PFSK-1 (cell line): ENCODE data around the gene PTPRN2.

ENCODE experiments used
- FOXP2 ChIP-seq: optimal IDR thresholded peaks from 2 replicates; pipeline ENCODE3; 2011; ENCODE audit warnings: borderline replicate concordance, control low read depth, inconsistent platforms; ENCODE audit not compliant: insufficient read depth; ENCODE audit errors: extremely low read length, extremely low read depth
- POLR2AphosphoS5 ChIP-seq: IDR thresholded peaks from 2 replicates; pipeline ENCODE4 v1.6.1; 2012; ENCODE audit warnings: low read depth, mild to moderate bottlenecking, control low read depth, low read length, moderate library complexity
- SIN3A ChIP-seq: IDR thresholded peaks from 2 replicates; pipeline ENCODE4 v1.6.1; 2012; ENCODE audit warnings: mild to moderate bottlenecking, low read length, moderate library complexity, borderline replicate concordance; ENCODE audit not compliant: insufficient read depth
- TAF1 ChIP-seq: IDR thresholded peaks from 2 replicates; pipeline ENCODE4 v1.6.1; 2012; ENCODE audit warnings: low read length, control low read depth, borderline replicate concordance; ENCODE audit not compliant: insufficient read depth
- TF ChIP-seq, protein P1 (sequence below), 2 experiments: IDR thresholded peaks; 2 replicates each; pipeline versions ENCODE4 v1.6.1 to v1.8.0; 2011 to 2012; ENCODE audit warnings: low read depth in 2 of 2, low read length in 2 of 2, control low read depth in 1 of 2, inconsistent platforms in 1 of 2, mild to moderate bottlenecking in 1 of 2, moderate library complexity in 1 of 2; ENCODE audit not compliant: insufficient read depth in 1 of 2

The PTPRN2 gene

DNA sequence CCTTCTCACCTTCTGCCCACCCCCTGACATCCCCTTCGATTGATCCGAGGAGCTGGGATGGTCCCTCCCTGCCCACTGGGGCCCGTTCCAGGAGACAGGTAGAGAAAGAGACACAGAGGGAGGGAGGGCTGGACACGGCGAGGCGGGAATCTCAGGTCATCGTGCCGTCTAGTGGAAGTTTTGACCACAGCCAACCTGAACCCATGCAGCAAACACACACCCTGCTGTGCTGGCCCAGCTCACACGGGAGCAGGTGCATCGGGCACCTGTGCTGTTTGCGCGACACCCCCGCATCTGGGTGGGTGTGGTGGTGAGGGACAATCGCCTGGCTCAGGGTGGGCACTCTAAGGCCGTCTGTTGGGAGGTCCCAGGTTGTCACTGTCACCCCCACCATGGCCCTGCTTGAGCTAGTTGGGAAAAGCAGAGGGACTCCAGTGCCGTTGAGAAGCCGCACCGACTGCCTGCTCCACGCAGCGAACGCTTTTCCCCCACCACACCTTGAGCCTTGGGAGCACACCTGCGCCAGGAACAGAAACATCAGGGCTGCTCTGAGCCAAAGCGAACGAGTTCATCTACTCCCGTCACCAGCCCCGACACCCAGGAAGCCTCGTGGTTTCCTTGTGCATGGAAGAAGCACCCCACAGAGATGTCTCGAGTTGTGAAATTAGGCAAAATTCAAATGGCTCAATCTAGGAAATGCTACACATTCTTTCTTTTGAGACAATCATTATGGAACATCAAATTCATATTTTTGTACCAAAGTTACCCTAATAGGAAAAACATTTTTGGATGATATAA lies 965.0 kb downstream of the PTPRN2 start:
- no peak for TF ChIP-seq POLR2AphosphoS5
- TF ChIP-seq TAF1: no peak
- no peak for TF ChIP-seq FOXP2
- no peak for TF ChIP-seq SIN3A
- TF ChIP-seq, protein P1, sequence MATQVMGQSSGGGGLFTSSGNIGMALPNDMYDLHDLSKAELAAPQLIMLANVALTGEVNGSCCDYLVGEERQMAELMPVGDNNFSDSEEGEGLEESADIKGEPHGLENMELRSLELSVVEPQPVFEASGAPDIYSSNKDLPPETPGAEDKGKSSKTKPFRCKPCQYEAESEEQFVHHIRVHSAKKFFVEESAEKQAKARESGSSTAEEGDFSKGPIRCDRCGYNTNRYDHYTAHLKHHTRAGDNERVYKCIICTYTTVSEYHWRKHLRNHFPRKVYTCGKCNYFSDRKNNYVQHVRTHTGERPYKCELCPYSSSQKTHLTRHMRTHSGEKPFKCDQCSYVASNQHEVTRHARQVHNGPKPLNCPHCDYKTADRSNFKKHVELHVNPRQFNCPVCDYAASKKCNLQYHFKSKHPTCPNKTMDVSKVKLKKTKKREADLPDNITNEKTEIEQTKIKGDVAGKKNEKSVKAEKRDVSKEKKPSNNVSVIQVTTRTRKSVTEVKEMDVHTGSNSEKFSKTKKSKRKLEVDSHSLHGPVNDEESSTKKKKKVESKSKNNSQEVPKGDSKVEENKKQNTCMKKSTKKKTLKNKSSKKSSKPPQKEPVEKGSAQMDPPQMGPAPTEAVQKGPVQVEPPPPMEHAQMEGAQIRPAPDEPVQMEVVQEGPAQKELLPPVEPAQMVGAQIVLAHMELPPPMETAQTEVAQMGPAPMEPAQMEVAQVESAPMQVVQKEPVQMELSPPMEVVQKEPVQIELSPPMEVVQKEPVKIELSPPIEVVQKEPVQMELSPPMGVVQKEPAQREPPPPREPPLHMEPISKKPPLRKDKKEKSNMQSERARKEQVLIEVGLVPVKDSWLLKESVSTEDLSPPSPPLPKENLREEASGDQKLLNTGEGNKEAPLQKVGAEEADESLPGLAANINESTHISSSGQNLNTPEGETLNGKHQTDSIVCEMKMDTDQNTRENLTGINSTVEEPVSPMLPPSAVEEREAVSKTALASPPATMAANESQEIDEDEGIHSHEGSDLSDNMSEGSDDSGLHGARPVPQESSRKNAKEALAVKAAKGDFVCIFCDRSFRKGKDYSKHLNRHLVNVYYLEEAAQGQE (IDR thresholded peaks at IDR 0.05; ENCODE audit: insufficient read depth in 1 of 2, low read depth in 2 of 2, low read length in 2 of 2): no peak

DNA sequence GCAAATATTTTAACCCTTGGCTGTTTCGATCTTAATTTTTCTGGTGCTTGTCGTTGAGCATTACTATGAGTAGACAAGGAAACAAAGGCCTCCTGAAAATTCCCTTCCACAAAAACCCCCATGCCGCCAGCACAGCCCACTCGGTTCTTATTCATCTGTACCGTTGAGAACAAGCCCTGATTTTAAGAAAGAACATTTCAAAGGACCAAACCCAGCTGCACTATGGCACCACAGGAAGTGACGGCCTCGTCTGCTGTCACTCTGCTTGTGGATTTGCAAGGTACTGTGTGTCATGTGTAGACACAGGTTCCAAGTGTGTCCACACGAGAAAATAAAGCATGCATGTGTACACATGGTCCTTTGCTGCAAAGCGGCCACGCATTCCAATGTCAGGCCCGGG lies 965.6 kb downstream of the PTPRN2 start:
- TF ChIP-seq FOXP2 (no peak), TAF1 (no peak), POLR2AphosphoS5 (no peak), SIN3A (no peak)
- TF ChIP-seq, protein P1 (IDR thresholded peaks at IDR 0.05; ENCODE audit: insufficient read depth in 1 of 2, low read depth in 2 of 2, low read length in 2 of 2): no peak

DNA sequence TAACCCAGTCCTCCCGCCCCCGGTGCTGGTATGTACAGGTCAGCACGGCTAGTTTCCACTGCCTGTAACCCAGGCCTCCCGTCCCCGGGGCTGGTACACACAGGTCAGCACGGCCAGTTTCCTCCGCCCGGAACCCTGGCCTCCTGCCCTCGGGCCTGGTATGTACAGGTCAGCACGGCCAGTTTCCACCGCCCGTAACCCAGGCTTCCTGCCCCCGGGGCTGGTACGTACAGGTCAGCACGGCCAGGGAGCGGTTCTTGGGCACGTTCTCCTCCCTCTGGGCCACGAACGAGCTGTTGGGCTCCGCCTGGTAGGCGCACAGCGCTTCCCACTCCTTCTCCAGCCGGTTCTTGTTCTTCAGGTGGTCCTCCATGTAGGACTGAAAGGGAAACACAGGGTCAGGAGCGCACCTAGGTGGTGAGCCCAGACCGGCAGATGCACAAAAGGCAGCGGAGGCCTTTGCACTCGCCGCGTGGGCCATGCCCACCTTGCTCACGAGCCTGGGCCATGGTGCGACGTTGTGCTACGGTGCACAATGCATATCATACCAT lies 966.4 kb downstream of the PTPRN2 start:
- TF ChIP-seq POLR2AphosphoS5 (no peak), FOXP2 (no peak), SIN3A (no peak), TAF1 (no peak)
- TF ChIP-seq, protein P1 (IDR thresholded peaks at IDR 0.05; ENCODE audit: insufficient read depth in 1 of 2, low read depth in 2 of 2, low read length in 2 of 2): no peak

DNA sequence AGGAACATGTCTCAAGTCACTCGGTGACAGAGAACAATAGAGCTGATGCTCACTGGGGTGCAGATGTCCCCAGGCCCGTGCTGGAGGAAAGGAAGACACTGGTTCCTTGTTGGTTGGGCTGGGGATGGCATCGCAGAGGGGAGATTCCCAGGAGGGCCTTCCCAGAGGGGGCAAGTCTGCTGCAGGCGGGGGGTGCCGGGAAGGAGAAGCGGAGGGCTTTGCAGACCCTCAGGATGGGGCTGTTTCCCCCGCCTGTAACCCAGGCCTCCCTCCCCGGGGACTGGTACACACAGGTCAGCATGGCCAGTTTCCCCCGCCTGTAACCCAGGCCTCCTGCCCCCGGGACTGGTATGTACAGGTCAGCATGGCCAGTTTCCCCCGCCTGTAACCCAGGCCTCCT lies 967.0 kb downstream of the PTPRN2 start:
- TF ChIP-seq, protein P1 (IDR thresholded peaks at IDR 0.05; ENCODE audit: insufficient read depth in 1 of 2, low read depth in 2 of 2, low read length in 2 of 2): no peak
- no peak for TF ChIP-seq POLR2AphosphoS5
